Measurements from ENCODE around the gene RRP12. TPM values are rescaled to one million over a fixed set of nuclear protein-coding genes. Genes with fewer than 3 reads are reported as not detected.
"Not testable (repeated sequence)": the region's sequence is repeated elsewhere in the genome, so short reads cannot be mapped to it uniquely, and the experiment has no call there.

The RRP12 gene
- total and polyA plus RNA-seq, 9 of the 15 experiments (the other 6 are each of a cell fraction or from before 2014, with no cell fraction given): 4.6 to 68.2 (median 21.8) TPM

DNA sequence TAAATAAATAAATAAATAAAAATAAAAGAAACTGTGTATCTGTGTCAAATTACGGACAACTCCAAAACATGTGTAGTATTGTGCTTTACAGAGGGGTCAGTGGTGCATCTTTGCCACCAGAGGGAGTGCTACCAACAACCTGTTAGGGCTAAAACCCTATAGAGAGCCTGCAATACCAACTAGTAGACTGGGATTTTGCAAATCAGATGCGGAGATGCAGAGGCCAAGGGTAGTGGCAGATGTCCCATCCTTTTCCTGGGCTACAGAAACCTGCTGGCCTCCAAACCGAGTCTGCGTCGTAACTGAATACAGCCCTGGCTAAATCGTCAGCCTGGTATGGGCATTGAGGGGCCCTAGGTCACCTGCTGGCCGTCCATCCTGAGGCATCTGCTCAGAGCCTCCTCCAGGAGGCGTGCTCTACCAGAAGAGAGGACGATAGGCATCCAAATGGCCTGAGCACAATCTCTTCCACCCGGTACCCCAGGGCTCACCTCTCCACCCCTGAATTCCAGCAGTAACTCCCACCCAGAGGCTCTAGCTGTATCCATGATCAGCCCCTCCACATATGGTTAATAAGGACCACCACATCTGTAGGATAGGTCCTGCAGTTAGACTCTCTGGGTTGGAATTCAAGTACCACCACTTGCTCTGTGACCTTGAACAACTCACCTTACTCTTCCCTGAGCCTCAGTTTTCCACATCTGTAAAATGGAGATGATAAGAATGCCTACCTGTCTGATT is 6.2 kb upstream of the RRP12 start (continued):
- TF ChIP-seq, protein P1, sequence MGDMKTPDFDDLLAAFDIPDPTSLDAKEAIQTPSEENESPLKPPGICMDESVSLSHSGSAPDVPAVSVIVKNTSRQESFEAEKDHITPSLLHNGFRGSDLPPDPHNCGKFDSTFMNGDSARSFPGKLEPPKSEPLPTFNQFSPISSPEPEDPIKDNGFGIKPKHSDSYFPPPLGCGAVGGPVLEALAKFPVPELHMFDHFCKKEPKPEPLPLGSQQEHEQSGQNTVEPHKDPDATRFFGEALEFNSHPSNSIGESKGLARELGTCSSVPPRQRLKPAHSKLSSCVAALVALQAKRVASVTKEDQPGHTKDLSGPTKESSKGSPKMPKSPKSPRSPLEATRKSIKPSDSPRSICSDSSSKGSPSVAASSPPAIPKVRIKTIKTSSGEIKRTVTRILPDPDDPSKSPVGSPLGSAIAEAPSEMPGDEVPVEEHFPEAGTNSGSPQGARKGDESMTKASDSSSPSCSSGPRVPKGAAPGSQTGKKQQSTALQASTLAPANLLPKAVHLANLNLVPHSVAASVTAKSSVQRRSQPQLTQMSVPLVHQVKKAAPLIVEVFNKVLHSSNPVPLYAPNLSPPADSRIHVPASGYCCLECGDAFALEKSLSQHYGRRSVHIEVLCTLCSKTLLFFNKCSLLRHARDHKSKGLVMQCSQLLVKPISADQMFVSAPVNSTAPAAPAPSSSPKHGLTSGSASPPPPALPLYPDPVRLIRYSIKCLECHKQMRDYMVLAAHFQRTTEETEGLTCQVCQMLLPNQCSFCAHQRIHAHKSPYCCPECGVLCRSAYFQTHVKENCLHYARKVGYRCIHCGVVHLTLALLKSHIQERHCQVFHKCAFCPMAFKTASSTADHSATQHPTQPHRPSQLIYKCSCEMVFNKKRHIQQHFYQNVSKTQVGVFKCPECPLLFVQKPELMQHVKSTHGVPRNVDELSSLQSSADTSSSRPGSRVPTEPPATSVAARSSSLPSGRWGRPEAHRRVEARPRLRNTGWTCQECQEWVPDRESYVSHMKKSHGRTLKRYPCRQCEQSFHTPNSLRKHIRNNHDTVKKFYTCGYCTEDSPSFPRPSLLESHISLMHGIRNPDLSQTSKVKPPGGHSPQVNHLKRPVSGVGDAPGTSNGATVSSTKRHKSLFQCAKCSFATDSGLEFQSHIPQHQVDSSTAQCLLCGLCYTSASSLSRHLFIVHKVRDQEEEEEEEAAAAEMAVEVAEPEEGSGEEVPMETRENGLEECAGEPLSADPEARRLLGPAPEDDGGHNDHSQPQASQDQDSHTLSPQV (IDR thresholded peaks at IDR 0.05): peak; percentile 44; the same call in 1 of the 2 replicates
- TF ChIP-seq JUND (IDR thresholded peaks at IDR 0.05; ENCODE audit: borderline replicate concordance, low read depth, low read length) (no peak), JUND (tag; IDR thresholded peaks at IDR 0.05; ENCODE audit: borderline replicate concordance, low read depth, low read length) (peak; percentile 13; the same call in 1 of the 3 replicates), ARID2 (IDR thresholded peaks at IDR 0.05) (peak; percentile 51; the same call in 1 of the 2 replicates), CHD4 (IDR thresholded peaks at IDR 0.05; ENCODE audit: insufficient read depth, insufficient replicate concordance, low read depth, low read length, poor library complexity, severe bottlenecking) (peak; percentile 78)

DNA sequence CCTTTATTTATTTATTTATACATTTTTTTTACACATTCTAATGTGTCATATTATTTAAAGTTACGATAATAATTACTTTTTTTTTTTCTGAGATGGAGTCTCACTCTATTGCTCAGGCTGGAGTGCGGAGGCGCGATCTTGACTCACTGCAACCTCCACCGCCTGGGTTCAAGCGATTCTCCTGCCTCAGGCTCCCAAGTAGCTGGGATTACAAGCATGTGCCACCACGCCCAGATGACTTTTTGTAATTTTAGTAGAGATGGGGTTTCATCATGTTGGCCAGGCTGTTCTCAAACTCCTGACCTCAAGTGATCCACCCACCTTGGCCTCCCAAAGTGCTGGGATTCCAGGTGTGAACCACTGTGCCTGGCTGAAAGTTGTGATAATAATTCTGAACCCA is 5.3 kb upstream of the RRP12 start:
- H3K9ac ChIP-seq (ENCODE audit: insufficient read depth in 1 of 2, low read depth in 2 of 2, low read length in 2 of 2); H3K27me3 ChIP-seq (ENCODE audit: control insufficient read depth in 2 of 2, insufficient read depth in 2 of 2, low read length in 2 of 2); BruUV-seq (replicated peaks); in situ Hi-C loops (cut with MboI); H3K9me1 ChIP-seq (ENCODE audit: control insufficient read depth, insufficient read depth, low read length); H3K79me2 ChIP-seq (ENCODE audit: control insufficient read depth, insufficient read depth, low read length); ATAC-seq; H3K4me3 ChIP-seq; H4K20me1 ChIP-seq (replicated peaks; ENCODE audit: control insufficient read depth, insufficient read depth, low read length); DNase-seq (ENCODE audit: extremely low read depth in 1 of 4, low spot score in 3 of 4); H3K9me3 ChIP-seq (replicated peaks; ENCODE audit: control insufficient read depth, insufficient read depth, low read depth, low read length); H3K36me3 ChIP-seq (ENCODE audit: control insufficient read depth, insufficient read depth, low read length); FAIRE-seq: not testable (repeated sequence)
- Histone ChIP-seq H3K27ac (ENCODE audit: extremely low read depth, low read depth, low read length) (peak overlapping the region; percentile 64), H2AFZ (ENCODE audit: low read depth, low read length) (peak overlapping the region; percentile 87), H3K4me1 (replicated peaks in 1 of 2; ENCODE audit: control insufficient read depth in 2 of 2, insufficient read depth in 2 of 2, low read length in 2 of 2) (peaks cover 16 to 18% of the 10 kb centered on the region in 2 experiments; a peak in 3 of 5 replicates), H3K4me2 (ENCODE audit: insufficient read depth, low read length) (peak overlapping the region; percentile 18; the same call in 1 of the 2 replicates)
- ChIA-PET CTCF (ENCODE audit: low intra/inter-chr PET ratio) (interaction anchor here (0.6 to 1.5 kb wide), 4 partner anchors 19 to 1948 kb away, joined by 3 to 10 read pairs (median 4); partner anchors contain the start of genes EXOSC1 and ZDHHC16), POLR2A (interaction anchor here (0.9 to 1.2 kb wide), 2 partner anchors 9 to 25 kb away, joined by 3 read pairs; no protein-coding TSS in a partner anchor)
- intact Hi-C loops (cut with micrococcal nuclease): loop anchor here (5.0 kb wide), 1 partner anchor 146 kb away; no protein-coding TSS in a partner anchor
- 87% methylated on average over 7 of the region's 7 CpGs for WGBS (ENCODE audit: insufficient coverage, low coverage, missing lambda C conversion rate)

All from K562 (cell line).